Measurements from ENCODE around the gene KLK2.

KLK2 gene

GRCh38 chr19:50873056-50873455 is at the start of gene KLK2:
Gene KLK2, plus strand, starts transcription at chr19:50873439. Its CDS starts 35 bp downstream, at chr19:50873474.
- no peak for DNase-seq (ENCODE audit: low read depth in 2 of 2)

GRCh38 chr19:50826492-50827240 is 46.6 kb upstream of the KLK2 start:
- DNase-seq (ENCODE audit: low read depth in 2 of 2), result no peak

- DNase-seq (ENCODE audit: low read depth in 2 of 2), result no peak
Observed at GRCh38 chr19:50827476-50827875, 45.8 kb upstream of the KLK2 start.

GRCh38 chr19:50829801-50830200 is 43.4 kb upstream of the KLK2 start:
- DNase-seq (ENCODE audit: low read depth in 2 of 2), result no peak

- DNase-seq (ENCODE audit: low read depth in 2 of 2), result no peak
Observed at GRCh38 chr19:50830266-50831025, 42.8 kb upstream of the KLK2 start.

- no peak for DNase-seq (ENCODE audit: low read depth in 2 of 2)
Observed at GRCh38 chr19:50831026-50831396, 42.2 kb upstream of the KLK2 start.

GRCh38 chr19:50832666-50833065 is 40.6 kb upstream of the KLK2 start:
- no peak for DNase-seq (ENCODE audit: low read depth in 2 of 2)

GRCh38 chr19:50833117-50833801 is 40.0 kb upstream of the KLK2 start, which contains the start of gene KLK15:
Gene KLK15, minus strand, starts transcription at chr19:50833574. Its CDS starts 2,082 bp downstream, at chr19:50831492.
- DNase-seq (ENCODE audit: low read depth in 2 of 2), result no peak

- no peak for DNase-seq (ENCODE audit: low read depth in 2 of 2)
Observed at GRCh38 chr19:50833802-50834167, 39.5 kb upstream of the KLK2 start.

GRCh38 chr19:50835103-50835784 is 38.0 kb upstream of the KLK2 start:
- no peak for DNase-seq (ENCODE audit: low read depth in 2 of 2)

- DNase-seq (ENCODE audit: low read depth in 2 of 2), result peak; percentile 67 to 73
Observed at GRCh38 chr19:50835785-50836542, 37.3 kb upstream of the KLK2 start.

GRCh38 chr19:50836543-50837195 is 36.6 kb upstream of the KLK2 start:
- DNase-seq (ENCODE audit: low read depth in 2 of 2), result no peak

- no peak for DNase-seq (ENCODE audit: low read depth in 2 of 2)
Observed at GRCh38 chr19:50837300-50837699, 35.9 kb upstream of the KLK2 start.

GRCh38 chr19:50838239-50838638 is 35.0 kb upstream of the KLK2 start:
- DNase-seq (ENCODE audit: low read depth in 2 of 2), result no peak

- no peak for DNase-seq (ENCODE audit: low read depth in 2 of 2)
Observed at GRCh38 chr19:50839712-50840655, 33.3 kb upstream of the KLK2 start.

GRCh38 chr19:50842130-50842529 is 31.1 kb upstream of the KLK2 start:
- DNase-seq (ENCODE audit: low read depth in 2 of 2), result no peak

GRCh38 chr19:50843205-50843604 is 30.0 kb upstream of the KLK2 start:
- DNase-seq (ENCODE audit: low read depth in 2 of 2), result no peak

- no peak for DNase-seq (ENCODE audit: low read depth in 2 of 2)
Observed at GRCh38 chr19:50843701-50844221, 29.5 kb upstream of the KLK2 start.

- no peak for DNase-seq (ENCODE audit: low read depth in 2 of 2)
Observed at GRCh38 chr19:50844296-50844935, 28.8 kb upstream of the KLK2 start.

Measured in stimulated activated CD4-positive, alpha-beta T cell treated with anti-CD3 and anti-CD28 coated beads, Interleukin-4, amount 100 ng/mL, for 48 hours (primary cell).